IPS-20b (cell line): ENCODE results near the gene ITSN1.

ENCODE experiments used
- H3K27ac ChIP-seq: one replicate; pipeline ENCODE4 v1.5.1; 2013; ENCODE audit warnings: low read length
- H3K27me3 ChIP-seq: 2 replicates; pipeline ENCODE4 v1.6.1; 2013; ENCODE audit warnings: mild to moderate bottlenecking, low read length, inconsistent platforms; ENCODE audit not compliant: insufficient read depth
- H3K36me3 ChIP-seq: 2 replicates; pipeline ENCODE4 v1.6.1; 2013; ENCODE audit warnings: low read depth, mild to moderate bottlenecking, inconsistent platforms, low read length, moderate library complexity; ENCODE audit not compliant: insufficient read depth
- H3K4me1 ChIP-seq: 2 replicates; pipeline ENCODE4 v1.6.1; 2013; ENCODE audit warnings: mild to moderate bottlenecking, control low read depth, inconsistent platforms, low read length, moderate library complexity; ENCODE audit not compliant: insufficient read depth
- H3K4me3 ChIP-seq: 2 replicates; pipeline ENCODE4 v1.5.1; 2013; ENCODE audit warnings: mild to moderate bottlenecking, low read length, inconsistent platforms
- H3K9ac ChIP-seq: 2 replicates; pipeline ENCODE4 v1.6.1; 2013; ENCODE audit warnings: low read depth, mild to moderate bottlenecking, inconsistent platforms, low read length, moderate library complexity
- H3K9me3 ChIP-seq: 2 replicates; pipeline ENCODE4 v1.6.1; 2013; ENCODE audit warnings: mild to moderate bottlenecking, low read depth, low read length, inconsistent platforms; ENCODE audit not compliant: insufficient read depth

ITSN1 gene

DNA sequence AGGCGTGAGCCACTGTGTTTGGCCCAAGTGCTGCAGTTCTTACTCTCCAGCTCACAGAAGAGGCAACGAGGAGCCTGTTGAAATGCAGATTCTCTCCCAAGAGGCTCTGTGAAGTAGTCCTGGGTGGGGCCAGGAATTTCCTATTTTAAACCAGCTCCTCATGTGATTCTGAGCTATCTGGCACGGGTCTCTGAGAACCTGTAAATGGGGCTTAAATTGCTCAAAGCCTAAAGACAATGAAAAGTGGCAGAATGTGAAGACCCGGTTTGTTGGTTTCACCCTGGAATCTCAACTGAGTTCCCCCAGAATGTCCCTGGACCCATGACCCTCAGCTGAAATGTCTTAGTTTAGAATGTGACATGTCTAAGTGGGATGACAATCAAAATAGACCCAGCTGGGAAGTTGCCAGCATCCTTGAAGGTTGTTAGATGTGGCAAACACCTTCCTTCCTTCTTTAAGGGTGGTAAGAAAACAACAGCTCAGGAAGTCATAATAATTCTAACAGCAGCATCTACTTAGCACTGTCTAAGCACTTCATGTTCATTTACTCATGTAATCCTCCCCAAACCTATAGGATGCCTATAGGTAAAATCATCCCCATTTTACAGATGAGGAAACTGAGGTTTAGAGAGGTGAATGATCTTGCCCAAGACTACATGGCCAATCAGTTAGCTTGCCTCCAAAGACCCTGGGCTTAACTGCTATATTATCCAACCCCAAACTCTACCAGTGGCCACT is 294.2 kb downstream of the ITSN1 start:
- H3K4me1 ChIP-seq: no peaks in the 10 kb centered on the region
- H3K9ac ChIP-seq: no peak overlapping the region
- no peak overlapping the region for H3K4me3 ChIP-seq
- no peaks in the 10 kb centered on the region for H3K36me3 ChIP-seq
- H3K27ac ChIP-seq: no peak overlapping the region
- no peaks in the 10 kb centered on the region for H3K27me3 ChIP-seq
- H3K9me3 ChIP-seq: no peaks in the 10 kb centered on the region

GRCh38 chr21:33937146-33937545 is 294.8 kb downstream of the ITSN1 start:
- Histone ChIP-seq H3K9ac (no peak overlapping the region), H3K27ac (no peak overlapping the region), H3K4me1 (no peaks in the 10 kb centered on the region; the same call in 1 of the 2 replicates)

GRCh38 chr21:33937931-33938339 is 295.6 kb downstream of the ITSN1 start:
- Histone ChIP-seq H3K36me3 (no peaks in the 10 kb centered on the region), H3K27ac (no peak overlapping the region), H3K9me3 (no peaks in the 10 kb centered on the region), H3K27me3 (no peaks in the 10 kb centered on the region), H3K4me1 (no peaks in the 10 kb centered on the region; the same call in 1 of the 2 replicates), H3K9ac (no peak overlapping the region), H3K4me3 (no peak overlapping the region)

More at GRCh38 chr21:33937146-33937545, 294.8 kb downstream of the ITSN1 start:
- no peak overlapping the region for H3K4me3 ChIP-seq
- no peaks in the 10 kb centered on the region for H3K27me3 ChIP-seq
- H3K9me3 ChIP-seq: no peaks in the 10 kb centered on the region
- no peaks in the 10 kb centered on the region for H3K36me3 ChIP-seq

GRCh38 chr21:33938381-33938780 is 296.1 kb downstream of the ITSN1 start:
- Histone ChIP-seq H3K36me3 (no peaks in the 10 kb centered on the region), H3K27me3 (no peaks in the 10 kb centered on the region), H3K4me1 (no peaks in the 10 kb centered on the region; the same call in 1 of the 2 replicates), H3K9me3 (no peaks in the 10 kb centered on the region), H3K9ac (no peak overlapping the region), H3K27ac (no peak overlapping the region), H3K4me3 (no peak overlapping the region)

- no peak overlapping the region for H3K27ac ChIP-seq
- no peaks in the 10 kb centered on the region for H3K36me3 ChIP-seq
- no peaks in the 10 kb centered on the region for H3K27me3 ChIP-seq
- no peaks in the 10 kb centered on the region for H3K9me3 ChIP-seq
- no peak overlapping the region for H3K4me3 ChIP-seq
- H3K4me1 ChIP-seq: no peaks in the 10 kb centered on the region; the same call in 1 of the 2 replicates
- H3K9ac ChIP-seq: no peak overlapping the region
These were observed 296.9 kb downstream of the ITSN1 start for GRCh38 chr21:33939226-33939625.

- H3K27me3 ChIP-seq: no peaks in the 10 kb centered on the region
- H3K4me1 ChIP-seq: no peaks in the 10 kb centered on the region; the same call in 1 of the 2 replicates
- no peak overlapping the region for H3K9ac ChIP-seq
- H3K27ac ChIP-seq: no peak overlapping the region
- H3K9me3 ChIP-seq: no peaks in the 10 kb centered on the region
- no peak overlapping the region for H3K4me3 ChIP-seq
- H3K36me3 ChIP-seq: no peaks in the 10 kb centered on the region
These were observed 298.0 kb downstream of the ITSN1 start for GRCh38 chr21:33940164-33940880.

- Histone ChIP-seq H3K36me3 (no peaks in the 10 kb centered on the region), H3K9me3 (no peaks in the 10 kb centered on the region), H3K4me1 (no peaks in the 10 kb centered on the region; the same call in 1 of the 2 replicates), H3K27ac (no peak overlapping the region), H3K9ac (no peak overlapping the region), H3K4me3 (no peak overlapping the region), H3K27me3 (no peaks in the 10 kb centered on the region)
These were observed 298.6 kb downstream of the ITSN1 start for GRCh38 chr21:33940881-33941245.

DNA sequence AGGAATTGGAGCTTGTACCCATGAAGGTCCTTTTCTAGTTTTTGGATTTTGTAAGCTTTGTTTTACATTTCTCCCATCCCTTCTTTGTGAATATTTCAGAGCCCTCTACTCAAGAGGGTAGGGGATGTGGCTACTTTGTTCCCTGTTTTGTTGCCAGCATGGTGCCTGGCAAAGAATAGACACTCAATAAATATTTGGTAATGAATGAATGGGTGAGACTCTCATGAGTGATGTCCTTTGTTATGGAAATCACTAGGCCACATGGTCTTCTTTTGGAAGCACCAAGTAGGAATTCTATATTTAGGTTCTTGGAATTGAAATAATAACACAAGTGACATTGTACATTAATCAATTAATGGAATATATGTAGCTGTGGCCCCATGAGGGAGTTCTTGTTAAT is 300.1 kb downstream of the ITSN1 start:
- Histone ChIP-seq H3K4me1 (peaks cover 8% of the 10 kb centered on the region; the same call in 1 of the 2 replicates), H3K27me3 (no peaks in the 10 kb centered on the region), H3K9ac (no peak overlapping the region), H3K27ac (no peak overlapping the region), H3K36me3 (no peaks in the 10 kb centered on the region), H3K4me3 (no peak overlapping the region), H3K9me3 (no peaks in the 10 kb centered on the region)

DNA sequence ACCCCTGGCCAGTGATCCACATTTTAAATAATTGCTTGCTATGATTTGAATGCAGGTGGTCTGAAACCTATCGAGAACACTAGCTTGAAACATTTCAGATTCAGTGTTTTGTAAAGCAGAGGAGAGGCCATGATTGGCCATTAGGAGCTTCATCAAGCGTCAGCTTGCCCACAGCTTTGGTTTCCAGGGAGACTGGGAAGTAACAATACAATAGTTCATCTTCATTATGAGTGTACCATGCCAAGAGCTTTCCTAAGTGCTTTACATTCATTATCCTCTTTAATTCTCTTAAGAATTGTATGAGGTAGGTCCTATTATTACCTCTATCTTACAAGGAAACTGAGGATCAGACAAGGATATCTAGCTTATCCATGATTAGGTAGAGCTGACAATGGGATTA is 301.0 kb downstream of the ITSN1 start:
- H3K27ac ChIP-seq: no peak overlapping the region
- no peaks in the 10 kb centered on the region for H3K9me3 ChIP-seq
- peaks cover 15% of the 10 kb centered on the region; the same call in 1 of the 2 replicates for H3K4me1 ChIP-seq
- H3K27me3 ChIP-seq: no peaks in the 10 kb centered on the region
- H3K4me3 ChIP-seq: no peak overlapping the region
- H3K36me3 ChIP-seq: no peaks in the 10 kb centered on the region
- no peak overlapping the region for H3K9ac ChIP-seq

DNA sequence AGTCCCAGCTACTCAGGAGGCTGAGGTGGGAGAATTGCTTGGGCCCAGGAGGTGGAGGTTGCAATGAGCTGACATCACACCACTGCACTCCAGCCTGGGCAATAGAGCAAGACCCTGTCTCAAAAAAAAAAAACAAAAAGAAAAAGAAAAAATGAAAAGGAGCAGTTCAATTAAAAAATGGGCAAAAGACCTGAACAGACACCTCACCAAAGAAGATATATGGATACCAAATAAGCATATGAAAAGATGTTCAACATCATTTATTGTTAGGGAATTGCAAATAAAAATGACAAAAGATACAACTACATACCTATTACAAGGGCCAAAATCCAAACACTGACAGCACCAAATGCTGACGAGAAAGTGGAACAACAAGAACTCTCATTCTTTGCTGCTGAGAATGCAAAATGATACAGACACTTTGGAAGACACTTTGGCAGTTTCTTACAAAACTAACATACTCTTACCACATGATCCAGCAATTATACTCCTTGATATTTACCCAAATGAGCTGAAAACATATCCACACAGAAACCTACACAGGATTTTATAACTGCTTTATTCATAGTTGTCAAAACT is 302.0 kb downstream of the ITSN1 start:
- H3K27ac ChIP-seq: no peak overlapping the region
- H3K36me3 ChIP-seq: no peaks in the 10 kb centered on the region
- no peak overlapping the region for H3K4me3 ChIP-seq
- no peak overlapping the region for H3K9ac ChIP-seq
- H3K4me1 ChIP-seq: peaks cover 22% of the 10 kb centered on the region
- no peaks in the 10 kb centered on the region for H3K9me3 ChIP-seq
- no peaks in the 10 kb centered on the region for H3K27me3 ChIP-seq

GRCh38 chr21:33945652-33946270 is 303.5 kb downstream of the ITSN1 start:
- Histone ChIP-seq H3K9me3 (no peaks in the 10 kb centered on the region), H3K4me3 (no peak overlapping the region), H3K36me3 (no peaks in the 10 kb centered on the region), H3K27me3 (no peaks in the 10 kb centered on the region), H3K4me1 (peaks cover 22% of the 10 kb centered on the region), H3K27ac (no peak overlapping the region), H3K9ac (no peak overlapping the region)
